GM21515 (cell line): Measurements from ENCODE around the gene KCMF1.

ENCODE experiments used
- ATAC-seq: cut with Tn5 transposase; IDR thresholded peaks from one replicate; pipeline ENCODE4 v1.9.1; 2021; ENCODE audit not compliant: unreplicated experiment

Gene KCMF1

GRCh38 chr2:85019121-85019520 lies 48.2 kb downstream of the KCMF1 start:
- no peak for ATAC-seq

DNA sequence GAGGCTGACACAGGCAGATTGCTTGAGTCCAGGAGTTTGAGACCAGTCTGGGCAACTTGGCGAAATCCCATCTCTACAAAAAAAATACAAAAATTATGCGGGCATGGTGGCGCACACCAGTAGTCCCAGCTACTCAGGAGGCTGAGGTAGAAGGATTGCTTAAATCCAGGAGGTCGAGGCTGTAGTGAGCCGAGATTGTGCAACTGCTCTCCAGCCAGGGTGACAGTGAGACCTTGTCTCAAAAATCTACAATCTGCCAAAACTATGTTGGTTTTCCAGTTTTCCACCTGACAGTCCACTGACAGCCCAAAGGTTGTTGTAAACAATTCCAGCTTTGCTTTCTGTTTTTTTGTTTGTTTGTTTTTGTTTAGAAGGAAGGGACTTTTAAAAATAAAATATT lies 51.3 kb downstream of the KCMF1 start:
- no peak for ATAC-seq

DNA sequence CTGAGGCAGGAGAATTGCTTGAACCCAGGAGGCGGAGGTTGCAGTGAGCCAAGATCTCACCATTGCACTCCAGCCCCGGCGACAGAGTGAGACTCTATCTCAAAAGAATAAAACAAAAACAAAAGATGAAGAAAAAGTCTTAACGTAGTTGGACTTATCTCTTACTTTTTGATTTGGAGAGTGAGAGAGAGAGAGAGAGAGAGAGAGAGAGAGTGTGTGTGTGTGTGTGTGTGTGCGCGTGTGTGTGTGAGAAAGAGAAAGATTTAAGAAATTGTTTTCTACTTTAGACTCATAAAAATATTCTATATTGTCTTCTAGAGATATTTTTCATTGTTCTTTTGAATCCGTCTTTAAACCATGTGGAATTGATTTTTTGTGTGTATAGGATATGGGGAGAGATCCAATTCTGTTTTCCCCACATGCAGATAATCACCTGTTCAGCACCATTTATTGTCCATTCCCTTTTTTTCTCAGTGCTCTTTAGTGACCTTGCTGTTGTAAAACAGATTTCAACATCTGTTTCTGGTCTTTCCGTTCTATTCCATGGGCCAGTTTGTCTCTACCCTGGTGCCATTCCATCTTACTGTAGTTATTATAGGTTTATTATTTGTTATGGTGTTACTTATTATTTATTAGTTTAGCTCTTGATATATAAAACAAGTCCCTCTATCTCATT lies 53.5 kb downstream of the KCMF1 start:
- ATAC-seq = no peak

DNA sequence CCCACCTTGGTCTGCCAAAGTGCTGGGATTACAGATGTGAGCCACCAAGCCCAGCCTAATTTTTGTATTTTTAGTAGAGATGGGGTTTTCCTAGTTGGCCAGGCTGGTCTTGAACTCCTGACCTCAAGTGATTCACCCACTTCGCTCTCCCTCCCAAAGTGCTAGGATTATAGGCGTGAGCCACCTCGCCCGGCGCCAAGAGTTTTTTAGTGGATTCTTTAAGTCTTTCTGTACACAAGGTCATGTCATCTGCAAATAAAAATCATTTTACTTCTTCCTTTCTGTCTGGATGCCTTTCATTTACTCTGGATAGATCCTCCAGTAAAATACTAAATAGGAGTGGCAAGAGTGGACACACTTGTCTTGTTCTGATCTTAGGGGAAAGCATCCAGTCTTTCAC lies 61.7 kb downstream of the KCMF1 start:
- ATAC-seq = no peak

GRCh38 chr2:85033388-85033787 lies 62.4 kb downstream of the KCMF1 start:
- ATAC-seq = no peak

GRCh38 chr2:85034158-85034557 lies 63.2 kb downstream of the KCMF1 start:
- no peak for ATAC-seq

GRCh38 chr2:85037622-85038021 lies 66.7 kb downstream of the KCMF1 start:
- no peak for ATAC-seq

GRCh38 chr2:85042330-85042729 lies 71.4 kb downstream of the KCMF1 start:
- ATAC-seq = no peak

- no peak for ATAC-seq
Measured at GRCh38 chr2:85048534-85048933, 77.6 kb downstream of the KCMF1 start.

DNA sequence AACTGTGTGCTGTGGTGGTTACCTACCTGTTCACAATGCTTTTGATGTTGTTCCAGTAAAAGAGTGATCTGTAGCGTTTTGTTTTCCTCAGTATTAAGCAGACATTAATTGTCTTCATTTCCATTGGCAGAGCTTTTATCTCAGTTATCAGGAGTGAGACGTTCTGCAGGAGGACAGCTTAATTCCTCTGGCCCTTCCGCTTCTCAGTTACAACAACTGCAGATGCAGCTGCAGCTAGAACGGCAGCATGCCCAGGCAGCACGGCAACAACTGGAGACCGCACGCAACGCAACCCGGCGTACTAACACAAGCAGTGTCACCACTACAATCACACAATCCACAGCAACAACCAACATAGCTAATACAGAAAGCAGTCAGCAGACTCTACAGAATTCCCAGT lies 78.3 kb downstream of the KCMF1 start:
- no peak for ATAC-seq

DNA sequence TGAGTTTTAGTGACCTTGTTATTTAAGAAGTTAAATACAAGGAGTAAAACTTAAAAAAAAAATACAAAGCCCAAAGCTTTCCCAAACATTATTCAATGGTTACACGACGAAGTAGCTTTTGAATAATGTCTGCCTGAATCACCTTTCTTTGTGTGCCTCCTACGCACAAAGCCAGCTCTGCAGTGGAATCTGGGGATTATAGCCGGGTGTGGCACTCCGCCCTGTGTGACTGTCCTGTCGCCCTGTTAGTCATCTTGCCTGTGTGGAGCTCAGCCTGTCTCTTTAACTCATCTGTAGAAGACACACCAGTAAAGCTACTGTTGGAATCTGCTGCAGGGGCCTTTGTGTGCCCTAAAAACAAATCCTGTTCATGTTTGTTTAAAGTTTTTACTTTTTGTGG lies 82.8 kb downstream of the KCMF1 start:
- ATAC-seq = no peak

- no peak for ATAC-seq
Measured at GRCh38 chr2:85057226-85057962, 86.4 kb downstream of the KCMF1 start.

DNA sequence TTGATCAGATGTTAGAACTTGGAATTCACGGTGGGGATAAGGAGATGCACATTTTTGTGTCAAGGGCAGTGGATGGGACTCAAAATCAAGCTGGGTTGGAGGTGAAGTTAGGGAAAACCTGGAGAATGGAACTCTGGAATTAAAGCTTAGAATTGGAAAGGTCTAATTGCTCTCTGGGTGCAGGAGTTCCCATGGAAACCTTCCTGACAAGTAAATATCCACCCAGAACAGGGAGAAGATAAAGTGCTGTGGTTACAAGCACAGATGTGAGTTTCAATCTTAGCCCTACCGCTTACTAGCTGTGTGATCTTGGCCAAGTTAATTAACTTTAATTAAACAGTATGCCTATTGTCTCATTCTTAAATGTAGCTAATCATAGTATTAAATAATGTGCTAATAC lies 90.9 kb downstream of the KCMF1 start:
- no peak for ATAC-seq

DNA sequence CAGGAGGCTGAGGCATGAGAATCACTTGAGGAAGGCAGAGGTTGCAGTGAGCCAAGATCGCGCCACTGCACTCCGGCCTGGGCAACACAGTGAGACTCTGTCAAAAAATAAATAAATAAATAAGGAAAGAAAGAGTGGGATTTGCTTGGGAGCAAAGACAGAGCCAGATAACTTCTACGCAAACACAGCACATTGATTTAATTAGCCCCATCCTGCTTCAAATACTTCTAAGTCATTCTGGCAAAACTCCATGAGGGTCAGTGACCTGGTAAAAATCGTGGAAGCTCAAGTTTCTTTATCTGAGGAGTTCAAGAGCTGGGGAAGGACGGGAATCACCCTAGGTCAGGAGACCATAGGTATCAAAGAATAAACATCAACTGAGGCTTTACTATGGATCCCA lies 91.6 kb downstream of the KCMF1 start:
- ATAC-seq = no peak

GRCh38 chr2:85063981-85064599 lies 93.1 kb downstream of the KCMF1 start:
- no peak for ATAC-seq

- ATAC-seq = no peak
Measured at GRCh38 chr2:85064927-85065577, 94.1 kb downstream of the KCMF1 start.

DNA sequence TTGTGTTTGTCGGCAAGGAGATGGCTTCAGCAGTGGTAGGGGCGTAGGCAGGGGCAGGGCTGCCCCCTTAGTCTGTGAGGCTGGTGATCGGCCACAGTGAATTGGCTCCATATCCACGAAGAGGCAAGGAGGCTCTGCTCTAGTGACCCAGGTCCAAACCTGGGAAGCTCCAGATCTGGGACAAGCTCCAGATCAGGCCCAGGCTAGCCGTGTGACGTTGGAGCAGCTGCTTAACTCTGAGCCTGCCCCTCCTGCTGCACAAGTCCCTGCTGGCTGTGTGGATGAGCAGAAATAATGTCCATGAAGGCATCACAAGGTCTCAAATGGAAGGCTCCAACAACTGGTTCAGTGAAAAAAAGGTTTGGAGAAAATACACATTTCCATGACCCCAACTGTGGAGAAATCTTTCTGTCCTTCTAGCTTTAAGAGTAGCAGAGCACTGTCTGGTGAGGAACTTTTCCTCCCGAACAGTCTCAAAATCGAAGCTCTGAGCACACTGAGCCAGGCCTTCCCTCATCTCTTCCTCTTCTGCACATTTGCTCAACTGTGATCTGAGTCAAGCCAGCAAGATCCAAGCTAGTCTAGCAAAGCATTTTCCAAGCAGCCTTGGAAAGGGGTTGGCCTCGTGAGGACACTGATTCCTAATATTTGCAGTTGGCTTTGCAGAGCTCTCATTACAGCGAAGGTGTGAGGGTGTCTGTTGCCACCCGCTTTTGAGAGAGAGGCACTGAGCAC lies 95.2 kb downstream of the KCMF1 start:
- no peak for ATAC-seq

DNA sequence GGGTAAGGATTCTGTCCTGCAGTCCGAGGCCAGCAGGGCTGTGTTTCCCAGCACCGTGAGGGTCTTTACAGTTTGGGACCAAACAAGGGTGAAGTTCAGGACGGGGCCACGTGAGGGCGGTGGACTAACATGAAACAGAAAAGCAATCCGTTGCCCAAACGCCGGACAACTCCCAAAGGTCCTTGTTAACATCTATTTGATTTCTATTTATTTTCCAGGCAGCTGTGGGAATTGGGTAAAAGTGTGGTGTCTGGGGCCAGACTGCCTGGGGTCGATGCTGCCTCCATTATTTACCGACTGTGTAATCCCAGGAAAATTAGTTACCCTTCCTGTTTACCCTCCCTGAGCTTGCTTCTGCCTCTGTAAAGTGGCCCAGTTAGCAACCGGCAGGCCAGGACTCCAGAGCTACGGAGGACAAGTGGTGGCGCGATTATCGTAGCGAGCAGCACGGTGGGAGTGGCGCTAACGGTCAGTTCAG lies 96.0 kb downstream of the KCMF1 start:
- ATAC-seq = peak; percentile 63

- ATAC-seq = no peak
Measured at GRCh38 chr2:85071096-85071495, 100.1 kb downstream of the KCMF1 start.

- no peak for ATAC-seq
Measured at GRCh38 chr2:85073033-85073432, 102.1 kb downstream of the KCMF1 start.
